ENCODE measurements around the gene BICC1. TPM values are rescaled to one million over a fixed set of nuclear protein-coding genes. Genes with fewer than 3 reads are reported as not detected.

BICC1 gene
- total and polyA plus RNA-seq, 8 donors = 19.0 to 37.4 (median 23.0) TPM

DNA sequence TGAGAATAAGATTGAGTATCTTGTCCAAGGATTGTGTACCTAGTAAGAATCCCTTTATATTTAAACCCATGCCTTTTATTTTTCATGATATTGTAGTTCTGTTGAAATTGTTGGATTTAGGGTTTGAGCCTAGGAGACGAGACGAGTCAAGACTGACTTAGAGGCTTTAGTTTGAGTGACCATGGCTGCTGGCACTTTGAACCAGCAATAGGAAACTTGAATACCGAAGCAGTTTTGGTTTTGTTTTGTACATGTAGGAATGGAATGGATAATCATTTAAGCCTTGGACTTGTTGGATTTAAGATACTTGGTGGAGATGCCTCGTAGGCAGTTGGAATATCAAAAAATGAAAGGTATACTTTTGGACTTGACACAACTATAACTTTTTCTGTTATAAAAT is 229.0 kb downstream of the BICC1 start:
- FAIRE-seq (no peak), ATAC-seq (no peak), DNase-seq (no peak)
- no peak overlapping the region for H3K27ac ChIP-seq
- no peaks in the 10 kb centered on the region for H3K9me3 ChIP-seq
- peaks cover 0 to 5% (median 5%) of the 10 kb centered on the region in 3 donors for H3K4me1 ChIP-seq
- no peaks in the 10 kb centered on the region for H3K36me3 ChIP-seq
- H3K4me3 ChIP-seq = no peak overlapping the region
- no peaks in the 10 kb centered on the region for H3K27me3 ChIP-seq
- 68 to 82% methylated on average over 4 of the region's 4 CpGs for WGBS, 2 donors
- intact Hi-C loops (cut with DNase I) = no loop called here
- TF ChIP-seq, protein P1, sequence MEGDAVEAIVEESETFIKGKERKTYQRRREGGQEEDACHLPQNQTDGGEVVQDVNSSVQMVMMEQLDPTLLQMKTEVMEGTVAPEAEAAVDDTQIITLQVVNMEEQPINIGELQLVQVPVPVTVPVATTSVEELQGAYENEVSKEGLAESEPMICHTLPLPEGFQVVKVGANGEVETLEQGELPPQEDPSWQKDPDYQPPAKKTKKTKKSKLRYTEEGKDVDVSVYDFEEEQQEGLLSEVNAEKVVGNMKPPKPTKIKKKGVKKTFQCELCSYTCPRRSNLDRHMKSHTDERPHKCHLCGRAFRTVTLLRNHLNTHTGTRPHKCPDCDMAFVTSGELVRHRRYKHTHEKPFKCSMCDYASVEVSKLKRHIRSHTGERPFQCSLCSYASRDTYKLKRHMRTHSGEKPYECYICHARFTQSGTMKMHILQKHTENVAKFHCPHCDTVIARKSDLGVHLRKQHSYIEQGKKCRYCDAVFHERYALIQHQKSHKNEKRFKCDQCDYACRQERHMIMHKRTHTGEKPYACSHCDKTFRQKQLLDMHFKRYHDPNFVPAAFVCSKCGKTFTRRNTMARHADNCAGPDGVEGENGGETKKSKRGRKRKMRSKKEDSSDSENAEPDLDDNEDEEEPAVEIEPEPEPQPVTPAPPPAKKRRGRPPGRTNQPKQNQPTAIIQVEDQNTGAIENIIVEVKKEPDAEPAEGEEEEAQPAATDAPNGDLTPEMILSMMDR (IDR thresholded peaks at IDR 0.05) = no peak

- TF ChIP-seq, protein P1 (IDR thresholded peaks at IDR 0.05) = no peak
- Histone ChIP-seq H3K4me1 (peaks cover 0 to 9% (median 8%) of the 10 kb centered on the region in 3 donors), H3K36me3 (no peaks in the 10 kb centered on the region), H3K4me3 (no peak overlapping the region), H3K9me3 (no peaks in the 10 kb centered on the region), H3K27ac (no peak overlapping the region), H3K27me3 (no peaks in the 10 kb centered on the region)
- intact Hi-C loops (cut with DNase I) = no loop called here
- no peak for DNase-seq
- no peak for FAIRE-seq
- ATAC-seq = no peak
- WGBS, 2 donors = 90 to 91% methylated on average over 1 of the region's 1 CpG
Observed at GRCh38 chr10:58742141-58742540, 229.5 kb downstream of the BICC1 start.

DNA sequence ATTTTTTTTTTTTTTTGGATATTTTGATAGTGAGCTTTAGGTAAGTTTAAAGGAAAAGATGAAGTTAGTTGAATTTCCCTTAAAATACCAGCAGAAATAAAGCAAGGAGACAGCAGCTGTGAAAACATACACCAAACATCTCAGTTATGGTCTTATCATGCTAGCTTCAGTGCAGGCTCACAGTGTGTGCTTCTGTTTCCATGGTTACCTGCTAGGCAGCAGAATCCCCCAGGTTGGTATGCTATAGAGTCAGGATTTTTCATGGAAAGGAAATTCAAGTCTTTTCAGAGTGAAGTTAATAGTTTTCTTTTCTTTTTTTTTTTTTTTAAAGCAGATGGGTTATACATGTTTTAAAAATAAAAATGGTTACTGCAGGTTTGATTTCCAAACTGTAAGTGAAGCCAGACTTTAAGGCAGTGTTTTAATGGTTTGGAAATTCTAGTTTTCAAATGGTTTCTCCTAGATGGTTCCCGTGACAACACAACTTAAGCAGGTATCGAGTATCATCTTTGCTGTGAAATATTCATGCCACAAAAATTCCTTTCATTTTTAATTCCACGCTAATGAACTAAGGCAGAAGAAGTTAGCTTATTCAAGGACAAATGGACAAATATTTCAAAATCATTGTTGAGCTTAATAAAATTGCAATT is 230.9 kb downstream of the BICC1 start:
- WGBS, 2 donors = 69 to 76% methylated on average over 3 of the region's 3 CpGs
- ATAC-seq (no peak), DNase-seq (no peak), FAIRE-seq (no peak)
- no peaks in the 10 kb centered on the region for H3K36me3 ChIP-seq
- intact Hi-C loops (cut with DNase I) = no loop called here
- TF ChIP-seq, protein P1 (IDR thresholded peaks at IDR 0.05) = no peak
- H3K27ac ChIP-seq = no peak overlapping the region
- no peaks in the 10 kb centered on the region for H3K27me3 ChIP-seq
- H3K4me3 ChIP-seq = no peak overlapping the region
- H3K9me3 ChIP-seq = no peaks in the 10 kb centered on the region
- H3K4me1 ChIP-seq = peaks cover 0 to 17% (median 8%) of the 10 kb centered on the region in 3 donors

GRCh38 chr10:58746474-58747185 is 234.0 kb downstream of the BICC1 start:
- no peaks in the 10 kb centered on the region for H3K27me3 ChIP-seq
- intact Hi-C loops (cut with DNase I) = no loop called here
- no peak for DNase-seq

More at GRCh38 chr10:58746474-58747185, 234.0 kb downstream of the BICC1 start:
- TF ChIP-seq, protein P1 (IDR thresholded peaks at IDR 0.05) = no peak
- WGBS, 2 donors = 26 to 30% methylated on average over 2 of the region's 2 CpGs
- Histone ChIP-seq H3K4me1 (peaks cover 0 to 17% (median 8%) of the 10 kb centered on the region in 3 donors), H3K27ac (peak overlapping the region in 2 of 4 donors; percentile 10 to 28), H3K36me3 (no peaks in the 10 kb centered on the region), H3K9me3 (no peaks in the 10 kb centered on the region), H3K4me3 (no peak overlapping the region)
- peak in 3 of 4 donors; percentile 53 to 82 (median 81) for ATAC-seq
- no peak for FAIRE-seq
